ENCODE measurements around the gene AMOTL2. TPM values are rescaled to one million over a fixed set of nuclear protein-coding genes. Genes with fewer than 3 reads are reported as not detected.

The AMOTL2 gene
- total RNA-seq, 1 experiment from 2014 or later = 153 TPM

GRCh38 chr3:134357914-134358811 lies 16.1 kb downstream of the AMOTL2 start:
- TF ChIP-seq, protein P1, sequence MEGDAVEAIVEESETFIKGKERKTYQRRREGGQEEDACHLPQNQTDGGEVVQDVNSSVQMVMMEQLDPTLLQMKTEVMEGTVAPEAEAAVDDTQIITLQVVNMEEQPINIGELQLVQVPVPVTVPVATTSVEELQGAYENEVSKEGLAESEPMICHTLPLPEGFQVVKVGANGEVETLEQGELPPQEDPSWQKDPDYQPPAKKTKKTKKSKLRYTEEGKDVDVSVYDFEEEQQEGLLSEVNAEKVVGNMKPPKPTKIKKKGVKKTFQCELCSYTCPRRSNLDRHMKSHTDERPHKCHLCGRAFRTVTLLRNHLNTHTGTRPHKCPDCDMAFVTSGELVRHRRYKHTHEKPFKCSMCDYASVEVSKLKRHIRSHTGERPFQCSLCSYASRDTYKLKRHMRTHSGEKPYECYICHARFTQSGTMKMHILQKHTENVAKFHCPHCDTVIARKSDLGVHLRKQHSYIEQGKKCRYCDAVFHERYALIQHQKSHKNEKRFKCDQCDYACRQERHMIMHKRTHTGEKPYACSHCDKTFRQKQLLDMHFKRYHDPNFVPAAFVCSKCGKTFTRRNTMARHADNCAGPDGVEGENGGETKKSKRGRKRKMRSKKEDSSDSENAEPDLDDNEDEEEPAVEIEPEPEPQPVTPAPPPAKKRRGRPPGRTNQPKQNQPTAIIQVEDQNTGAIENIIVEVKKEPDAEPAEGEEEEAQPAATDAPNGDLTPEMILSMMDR (IDR thresholded peaks at IDR 0.05; ENCODE audit: unreplicated experiment) = peak; percentile 85
- CTCF ChIA-PET = interaction anchor here (0.6 to 1.9 kb wide), 8 partner anchors 9 to 145 kb away, joined by 3 to 9 read pairs (median 3); no protein-coding TSS in a partner anchor
- no peaks in the 10 kb centered on the region for H3K27me3 Mint-ChIP-seq (ENCODE audit: unreplicated experiment)
- peak overlapping the region; percentile 90 for H3K27ac Mint-ChIP-seq (ENCODE audit: unreplicated experiment)
- no TSS peak for BruUV-seq (replicated peaks)
- peaks cover 100% of the 10 kb centered on the region for H3K36me3 Mint-ChIP-seq (ENCODE audit: insufficient read depth, unreplicated experiment)
- H3K4me1 Mint-ChIP-seq (ENCODE audit: low read depth, unreplicated experiment) = peaks cover 80% of the 10 kb centered on the region
- peak; percentile 89 for DNase-seq
- intact Hi-C loops (cut with micrococcal nuclease; ENCODE audit: unreplicated experiment) = loop anchor here (1.0 to 5.0 kb wide), 3 partner anchors 17 to 114 kb away; no protein-coding TSS in a partner anchor
- H3K4me3 Mint-ChIP-seq (ENCODE audit: low read depth, unreplicated experiment) = peak overlapping the region; percentile 20
- H3K9me3 Mint-ChIP-seq (ENCODE audit: low read depth, unreplicated experiment) = no peaks in the 10 kb centered on the region

GRCh38 chr3:134357261-134357913 lies 16.9 kb downstream of the AMOTL2 start:
- no TSS peak for BruUV-seq (replicated peaks)
- Mint-ChIP-seq H3K4me3 (ENCODE audit: low read depth, unreplicated experiment) (peak overlapping the region; percentile 20), H3K36me3 (ENCODE audit: insufficient read depth, unreplicated experiment) (peaks cover 100% of the 10 kb centered on the region), H3K27me3 (ENCODE audit: unreplicated experiment) (no peaks in the 10 kb centered on the region), H3K9me3 (ENCODE audit: low read depth, unreplicated experiment) (no peaks in the 10 kb centered on the region), H3K4me1 (ENCODE audit: low read depth, unreplicated experiment) (peaks cover 82% of the 10 kb centered on the region), H3K27ac (ENCODE audit: unreplicated experiment) (peak overlapping the region; percentile 90)
- DNase-seq = no peak
- TF ChIP-seq, protein P1 (IDR thresholded peaks at IDR 0.05; ENCODE audit: unreplicated experiment) = no peak
- CTCF ChIA-PET = interaction anchor here (0.6 to 1.9 kb wide), 7 partner anchors 9 to 144 kb away, joined by 3 to 9 read pairs (median 3); no protein-coding TSS in a partner anchor
- intact Hi-C loops (cut with micrococcal nuclease; ENCODE audit: unreplicated experiment) = loop anchor here (5.0 kb wide), 1 partner anchor 115 kb away; no protein-coding TSS in a partner anchor

DNA sequence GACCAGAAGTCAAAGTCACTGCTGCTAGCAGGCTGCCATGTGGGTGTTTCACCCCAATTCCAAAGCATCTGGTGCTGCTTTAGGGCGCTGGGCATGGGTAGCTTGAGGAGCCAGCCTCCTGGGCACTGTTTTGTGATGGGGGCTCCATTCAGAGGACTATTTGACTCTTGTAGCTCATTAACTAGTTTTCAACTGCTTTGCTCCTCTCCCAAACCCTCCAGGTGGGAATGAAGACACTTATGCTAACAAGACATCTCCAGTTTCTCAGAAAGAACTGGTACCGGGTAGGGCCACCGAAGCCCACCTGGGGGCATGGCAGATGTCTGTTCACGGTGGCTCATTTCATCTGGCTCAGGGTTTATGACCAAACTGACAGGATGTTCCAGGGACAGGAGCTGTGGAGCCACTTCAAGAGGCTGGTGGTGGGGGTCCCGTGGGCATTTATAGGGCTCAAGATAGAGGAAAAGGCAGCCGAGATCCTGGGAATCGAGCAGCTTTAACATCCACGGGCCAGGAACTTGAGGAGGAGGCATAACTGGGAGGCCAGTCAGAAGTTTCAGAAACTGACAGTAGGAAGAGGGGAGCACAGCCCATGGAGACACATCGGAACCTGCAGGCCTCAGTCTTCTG lies 17.7 kb downstream of the AMOTL2 start:
- TF ChIP-seq, protein P1 (IDR thresholded peaks at IDR 0.05; ENCODE audit: unreplicated experiment) = no peak
- CTCF ChIA-PET = interaction anchor here (0.6 kb wide), 1 partner anchor 116 kb away, joined by 8 read pairs; no protein-coding TSS in a partner anchor
- H3K4me3 Mint-ChIP-seq (ENCODE audit: low read depth, unreplicated experiment) = peak overlapping the region; percentile 44
- H3K4me1 Mint-ChIP-seq (ENCODE audit: low read depth, unreplicated experiment) = peaks cover 91% of the 10 kb centered on the region
- H3K9me3 Mint-ChIP-seq (ENCODE audit: low read depth, unreplicated experiment) = no peaks in the 10 kb centered on the region
- no peak for DNase-seq
- H3K36me3 Mint-ChIP-seq (ENCODE audit: insufficient read depth, unreplicated experiment) = peaks cover 100% of the 10 kb centered on the region
- BruUV-seq (replicated peaks) = TSS peak; percentile 7
- intact Hi-C loops (cut with micrococcal nuclease; ENCODE audit: unreplicated experiment) = loop anchor here (5.0 kb wide), 1 partner anchor 116 kb away; no protein-coding TSS in a partner anchor
- H3K27me3 Mint-ChIP-seq (ENCODE audit: unreplicated experiment) = no peaks in the 10 kb centered on the region
- H3K27ac Mint-ChIP-seq (ENCODE audit: unreplicated experiment) = peak overlapping the region; percentile 90

DNA sequence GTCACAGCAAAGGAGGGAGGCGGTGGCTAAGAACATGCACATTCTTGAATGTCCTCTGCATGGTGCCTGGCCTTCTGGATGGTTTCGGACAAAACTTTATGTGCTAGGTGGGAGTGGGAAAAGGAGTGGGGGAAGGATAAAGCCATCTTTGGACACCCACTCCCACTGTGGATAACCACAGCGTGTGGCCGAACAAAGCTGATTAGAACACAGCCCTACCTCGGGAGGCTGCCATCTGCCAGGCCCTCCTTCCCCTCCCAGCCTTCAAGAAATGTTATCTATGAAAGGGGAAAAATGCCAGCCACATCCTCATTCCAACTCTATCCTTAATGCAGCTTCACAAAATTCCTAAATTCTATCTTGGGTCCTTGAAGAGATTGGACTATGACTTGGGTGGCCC lies 18.8 kb downstream of the AMOTL2 start:
- peaks cover 100% of the 10 kb centered on the region for H3K4me1 Mint-ChIP-seq (ENCODE audit: low read depth, unreplicated experiment)
- no peaks in the 10 kb centered on the region for H3K9me3 Mint-ChIP-seq (ENCODE audit: low read depth, unreplicated experiment)
- CTCF ChIA-PET = interaction anchor here (2.9 kb wide), 1 partner anchor 9 kb away, joined by 15 read pairs; no protein-coding TSS in a partner anchor
- DNase-seq = no peak
- H3K4me3 Mint-ChIP-seq (ENCODE audit: low read depth, unreplicated experiment) = no peak overlapping the region
- H3K36me3 Mint-ChIP-seq (ENCODE audit: insufficient read depth, unreplicated experiment) = peaks cover 100% of the 10 kb centered on the region
- intact Hi-C loops (cut with micrococcal nuclease; ENCODE audit: unreplicated experiment) = loop anchor here (5.0 kb wide), 1 partner anchor 117 kb away; no protein-coding TSS in a partner anchor
- BruUV-seq (replicated peaks) = no TSS peak
- no peaks in the 10 kb centered on the region for H3K27me3 Mint-ChIP-seq (ENCODE audit: unreplicated experiment)
- H3K27ac Mint-ChIP-seq (ENCODE audit: unreplicated experiment) = peak overlapping the region; percentile 90
- TF ChIP-seq, protein P1 (IDR thresholded peaks at IDR 0.05; ENCODE audit: unreplicated experiment) = no peak

Measured in Calu3 (cell line).